Testis (tissue), 2 donors: ENCODE results near the gene ERF.

Experiments used
- POLR2A ChIP-seq: fragments of 450-650 bp; IDR thresholded peaks from one replicate; pipeline ENCODE4 v1.6.1; 2017; ENCODE audit warnings: antibody characterized with exemption, mild to moderate bottlenecking, moderate library complexity
- TF ChIP-seq, protein P1 (sequence below), 3 experiments: fragments of 450-650 bp in 2 of 3; fragments of 200-600 bp in 1 of 3; sonication (generic) in 1 of 3; IDR thresholded peaks; one replicate each; pipeline ENCODE4 v1.5.1; 2016 to 2019; ENCODE audit warnings: antibody characterized with exemption in 3 of 3, mild to moderate bottlenecking in 2 of 3, moderate library complexity in 1 of 3

DNA sequence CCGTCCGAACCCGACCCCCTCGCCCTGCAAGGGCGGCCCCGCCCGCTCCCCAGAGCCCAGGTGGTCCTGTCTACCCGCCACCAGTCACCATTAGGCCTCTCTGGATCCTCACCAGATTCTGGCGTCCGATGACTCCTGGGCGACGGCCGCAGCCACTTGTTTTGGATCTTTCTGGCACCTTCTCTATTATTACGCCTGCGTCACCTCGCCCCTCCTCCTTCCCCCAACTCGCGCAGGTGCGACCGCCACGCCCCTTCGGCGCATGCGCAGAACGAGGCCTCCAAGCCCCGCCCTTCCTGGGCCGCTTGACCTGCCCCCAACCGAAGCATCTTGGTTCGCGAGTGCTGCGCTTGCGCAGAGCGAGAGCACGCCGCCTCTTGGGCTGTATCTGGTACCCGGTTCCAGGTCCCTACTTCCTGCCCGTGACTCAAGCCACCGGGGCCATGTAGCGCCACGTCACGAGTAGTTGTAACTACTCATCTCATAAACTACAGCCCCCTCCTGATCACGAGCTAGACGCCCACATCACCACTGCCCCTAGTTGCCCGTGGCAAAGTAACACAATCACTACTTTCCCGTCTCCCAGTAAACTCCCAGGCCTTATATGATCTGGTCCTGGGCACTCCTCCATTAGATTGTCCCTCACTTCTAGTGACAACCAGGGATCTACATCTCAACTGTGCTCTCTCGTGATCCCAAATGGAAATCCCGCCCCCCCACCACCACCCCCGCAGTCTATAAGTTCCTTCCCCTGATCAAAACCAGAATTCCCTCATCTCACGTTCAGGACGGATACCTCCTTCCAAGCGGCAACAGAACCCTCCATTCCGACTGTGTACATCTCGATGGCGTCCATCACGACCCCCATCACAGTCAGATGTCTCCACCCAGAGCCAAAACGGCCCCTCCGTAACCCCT is 37.1 kb downstream of the ERF start, which contains the start of gene DEDD2:
- TF ChIP-seq POLR2A, result peak; percentile 59
- TF ChIP-seq, protein P1, sequence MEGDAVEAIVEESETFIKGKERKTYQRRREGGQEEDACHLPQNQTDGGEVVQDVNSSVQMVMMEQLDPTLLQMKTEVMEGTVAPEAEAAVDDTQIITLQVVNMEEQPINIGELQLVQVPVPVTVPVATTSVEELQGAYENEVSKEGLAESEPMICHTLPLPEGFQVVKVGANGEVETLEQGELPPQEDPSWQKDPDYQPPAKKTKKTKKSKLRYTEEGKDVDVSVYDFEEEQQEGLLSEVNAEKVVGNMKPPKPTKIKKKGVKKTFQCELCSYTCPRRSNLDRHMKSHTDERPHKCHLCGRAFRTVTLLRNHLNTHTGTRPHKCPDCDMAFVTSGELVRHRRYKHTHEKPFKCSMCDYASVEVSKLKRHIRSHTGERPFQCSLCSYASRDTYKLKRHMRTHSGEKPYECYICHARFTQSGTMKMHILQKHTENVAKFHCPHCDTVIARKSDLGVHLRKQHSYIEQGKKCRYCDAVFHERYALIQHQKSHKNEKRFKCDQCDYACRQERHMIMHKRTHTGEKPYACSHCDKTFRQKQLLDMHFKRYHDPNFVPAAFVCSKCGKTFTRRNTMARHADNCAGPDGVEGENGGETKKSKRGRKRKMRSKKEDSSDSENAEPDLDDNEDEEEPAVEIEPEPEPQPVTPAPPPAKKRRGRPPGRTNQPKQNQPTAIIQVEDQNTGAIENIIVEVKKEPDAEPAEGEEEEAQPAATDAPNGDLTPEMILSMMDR (IDR thresholded peaks at IDR 0.05), result peak in 1 of 3 experiments; percentile 39
